Heart right ventricle (tissue), 16 donors: ENCODE data around the gene LAMA2. TPM values are rescaled to one million over a fixed set of nuclear protein-coding genes. Genes with fewer than 3 reads are reported as not detected.

ENCODE experiments used
- ATAC-seq, 8 donors: fragments of 200-7000 bp; cut with Tn5 transposase; one replicate each; pipeline ENCODE4 v1.9.1; 2020; ENCODE audit warnings: mild to moderate bottlenecking in 8 of 8, moderate library complexity in 8 of 8, moderate number of reproducible peaks in 1 of 8
- DNase-seq, 2 donors: peaks; one replicate each; pipeline ENCODE4 v3.0.0-alpha.2; 2020
- H3K27ac ChIP-seq, 10 donors: fragments of 200-600 bp; sonication (generic) in 2 of 10; one replicate each; pipeline versions ENCODE4 v1.5.0 to v1.8.0; 2020 to 2022; ENCODE audit warnings: mild to moderate bottlenecking in 3 of 10
- H3K27me3 ChIP-seq, 7 donors: fragments of 200-600 bp; one replicate each; pipeline ENCODE4 v1.8.0; 2021 to 2022; ENCODE audit warnings: mild to moderate bottlenecking in 2 of 7
- H3K36me3 ChIP-seq, 9 donors: fragments of 200-600 bp; sonication (generic) in 1 of 9; one replicate each; pipeline versions ENCODE4 v1.5.0 to v1.8.0; 2020 to 2022; ENCODE audit warnings: mild to moderate bottlenecking in 2 of 9
- H3K4me1 ChIP-seq, 9 donors: fragments of 200-600 bp; sonication (generic) in 1 of 9; one replicate each; pipeline versions ENCODE4 v1.5.0 to v1.8.0; 2020 to 2022; ENCODE audit warnings: mild to moderate bottlenecking in 4 of 9
- H3K4me3 ChIP-seq, 10 donors: fragments of 200-600 bp; sonication (generic) in 2 of 10; one replicate each; pipeline versions ENCODE4 v1.5.0 to v1.8.0; 2020 to 2022; ENCODE audit warnings: mild to moderate bottlenecking in 7 of 10, moderate library complexity in 2 of 10
- H3K9me3 ChIP-seq, 11 donors: fragments of 200-600 bp in 10 of 11; sonication (generic) in 2 of 11; one replicate each; pipeline versions ENCODE4 v1.5.0 to v1.8.0; 2013 to 2022; ENCODE audit warnings: mild to moderate bottlenecking in 2 of 11, control low read depth in 1 of 11, moderate library complexity in 1 of 11
- WGBS, 2 donors: extraction: QIAGEN DNeasy Blood & Tissue Kit; methylation state at CpG; one replicate each; pipeline ENCODE4 v1.1.7; 2013; ENCODE audit warnings: inconsistent platforms in 1 of 2; 5-methylcytosine and 5-hydroxymethylcytosine counted together
- intact Hi-C, 10 donors: fragments of 100-400 bp; cut with DNase I; formaldehyde crosslinking; loops; one replicate each; pipeline versions ENCODE4 v1.11.1 to v1.14.2; 2022
- polyA plus RNA-seq, 2 donors: library from polyadenylated mRNA; stranded (reverse); fragments of 200-250 nt; gene quantifications; one replicate each; pipeline ENCODE4 v1.2.3, GENCODE V29; 2013
- total RNA-seq, 10 donors: library from RNA; stranded (reverse); fragmentation: NEBNext Ultra II Directional in 3 of 10; extraction: Animal tissue kit (Norgen Biotek cat#: 25700) in 3 of 10; gene quantifications; one replicate each; pipeline versions ENCODE4 v1.2.1 to v1.2.4, GENCODE V29; 2021 to 2023
- TF ChIP-seq, protein P1 (sequence below), 9 donors: fragments of 200-600 bp; sonication (generic) in 2 of 9; IDR thresholded peaks; one replicate each; pipeline versions ENCODE4 v1.5.0 to v1.8.0; 2021 to 2022; ENCODE audit warnings: antibody characterized with exemption in 9 of 9, mild to moderate bottlenecking in 5 of 9, moderate library complexity in 1 of 9
- donor health status: Arrhythmogenic right ventricular cardiomyopathy.
- donor health status: ischemic (EF 13 %, LVEDD 7.1; RV severe dilation, severe dysfunction).
- donor health status: healthy with polysubstance abuse.
- donor health status: DM: no; HTN: yes; CAD: no.
- donor health status: DM: no; HTN: no; CAD: no.
- donor health status: ischemic (EF 25% LVEDD 6.9; RV normal size, moderate dysfunction).
- donor health status: ischemic (EF 25% LVEDD 5.7; RV mildly dilated, moderate dysfunction).
- donor health status: healthy.
- donor health status: DM: yes; HTN: yes; CAD: no.
- donor health status: Ischemic cardiomyopathy.
- donor health status: ischemic (EF 35%, LVEDD 5.7; RV mildly dilated, moderate dysfunction).
- donor health status: nonischemic (EF 11% LVEDD 7.7; RV severe dilation, severe dysfunction).
- donor health status: DM: yes; HTN: yes; CAD: no.
- donor health status: PGD.
- donor health status: ischemic (EF 29% LVEDD 5.4; RV normal size, mild dysfunction).
- donor health status: nonischemic (EF 23%, LVEDD 6.1; RV moderate dilation, normal function).

The LAMA2 gene
- total and polyA plus RNA-seq, 12 donors = 31.1 to 293 (median 223) TPM

DNA sequence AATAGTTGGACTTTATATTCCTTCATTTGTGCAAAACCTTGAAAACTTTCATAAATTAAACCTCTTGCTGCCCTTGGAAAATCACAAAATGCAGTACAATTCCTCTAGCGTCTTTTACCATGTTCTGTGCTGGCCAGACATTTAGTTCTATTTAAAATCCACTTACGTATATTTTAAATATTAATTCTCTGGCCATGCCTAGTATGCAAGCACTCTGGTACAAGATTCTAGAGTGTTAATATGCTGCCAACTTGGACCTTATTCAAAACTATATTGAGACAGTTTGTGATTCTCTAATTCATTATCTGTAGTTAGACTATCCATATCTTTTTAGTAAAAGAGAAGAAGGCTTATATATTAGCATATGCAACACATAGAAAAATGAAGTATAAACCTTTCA lies 498.9 kb downstream of the LAMA2 start:
- TF ChIP-seq, protein P1, sequence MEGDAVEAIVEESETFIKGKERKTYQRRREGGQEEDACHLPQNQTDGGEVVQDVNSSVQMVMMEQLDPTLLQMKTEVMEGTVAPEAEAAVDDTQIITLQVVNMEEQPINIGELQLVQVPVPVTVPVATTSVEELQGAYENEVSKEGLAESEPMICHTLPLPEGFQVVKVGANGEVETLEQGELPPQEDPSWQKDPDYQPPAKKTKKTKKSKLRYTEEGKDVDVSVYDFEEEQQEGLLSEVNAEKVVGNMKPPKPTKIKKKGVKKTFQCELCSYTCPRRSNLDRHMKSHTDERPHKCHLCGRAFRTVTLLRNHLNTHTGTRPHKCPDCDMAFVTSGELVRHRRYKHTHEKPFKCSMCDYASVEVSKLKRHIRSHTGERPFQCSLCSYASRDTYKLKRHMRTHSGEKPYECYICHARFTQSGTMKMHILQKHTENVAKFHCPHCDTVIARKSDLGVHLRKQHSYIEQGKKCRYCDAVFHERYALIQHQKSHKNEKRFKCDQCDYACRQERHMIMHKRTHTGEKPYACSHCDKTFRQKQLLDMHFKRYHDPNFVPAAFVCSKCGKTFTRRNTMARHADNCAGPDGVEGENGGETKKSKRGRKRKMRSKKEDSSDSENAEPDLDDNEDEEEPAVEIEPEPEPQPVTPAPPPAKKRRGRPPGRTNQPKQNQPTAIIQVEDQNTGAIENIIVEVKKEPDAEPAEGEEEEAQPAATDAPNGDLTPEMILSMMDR (IDR thresholded peaks at IDR 0.05) = no peak
- Histone ChIP-seq H3K4me1 (peaks cover 0 to 20% (median 0%) of the 10 kb centered on the region in 9 donors), H3K27ac (peak overlapping the region in 2 of 10 donors; percentile 13), H3K9me3 (no peaks in the 10 kb centered on the region), H3K4me3 (no peak overlapping the region), H3K36me3 (peaks cover 0 to 65% (median 15%) of the 10 kb centered on the region in 9 donors), H3K27me3 (no peaks in the 10 kb centered on the region)
- intact Hi-C loops = no loop called here
- WGBS, 2 donors = 37 to 52% methylated on average over 2 of the region's 2 CpGs
- no peak for DNase-seq
- ATAC-seq = peak in 4 of 8 donors; percentile 38 to 69 (median 47)

GRCh38 chr6:129382916-129383315 lies 500.0 kb downstream of the LAMA2 start:
- Histone ChIP-seq H3K9me3 (no peaks in the 10 kb centered on the region), H3K4me3 (no peak overlapping the region), H3K27me3 (no peaks in the 10 kb centered on the region), H3K36me3 (peaks cover 0 to 69% (median 24%) of the 10 kb centered on the region in 9 donors), H3K4me1 (peaks cover 0 to 20% (median 0%) of the 10 kb centered on the region in 9 donors), H3K27ac (no peak overlapping the region)
- 93% methylated on average over 7 of the region's 7 CpGs for WGBS, 2 donors
- TF ChIP-seq, protein P1 (IDR thresholded peaks at IDR 0.05) = no peak
- intact Hi-C loops = no loop called here
- ATAC-seq (no peak), DNase-seq (no peak)

DNA sequence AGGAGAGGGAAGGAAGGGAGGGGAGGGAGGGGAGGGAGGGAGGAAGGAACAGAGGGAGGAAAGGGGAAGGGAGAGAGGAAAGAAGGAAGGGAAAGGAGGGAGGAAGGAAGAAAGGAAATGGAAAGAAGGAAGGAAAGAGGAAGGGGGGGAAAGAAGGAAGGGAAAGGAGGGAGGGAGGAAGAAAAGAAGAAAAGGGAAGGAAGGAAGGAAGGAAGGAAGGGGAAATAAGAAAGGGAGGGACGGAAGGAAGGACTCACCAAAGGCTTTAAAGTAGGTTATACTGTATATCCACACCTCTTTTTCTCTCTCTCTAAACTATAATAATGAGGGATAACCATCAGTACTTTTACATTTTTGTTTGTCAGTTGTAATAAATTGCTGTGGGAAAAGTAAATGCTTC lies 502.2 kb downstream of the LAMA2 start:
- no peaks in the 10 kb centered on the region for H3K27me3 ChIP-seq
- 89 to 92% methylated on average over 1 of the region's 1 CpG for WGBS, 2 donors
- peaks cover 0 to 76% (median 24%) of the 10 kb centered on the region in 9 donors for H3K36me3 ChIP-seq
- intact Hi-C loops = no loop called here
- no peak for DNase-seq
- H3K4me3 ChIP-seq = no peak overlapping the region
- no peaks in the 10 kb centered on the region for H3K9me3 ChIP-seq
- H3K4me1 ChIP-seq = peaks cover 0 to 22% (median 0%) of the 10 kb centered on the region in 9 donors
- H3K27ac ChIP-seq = no peak overlapping the region
- TF ChIP-seq, protein P1 (IDR thresholded peaks at IDR 0.05) = no peak
- ATAC-seq = no peak

- DNase-seq (no peak), ATAC-seq (peak in 3 of 8 donors; percentile 28 to 54 (median 43))
- TF ChIP-seq, protein P1 (IDR thresholded peaks at IDR 0.05) = no peak
- WGBS, 2 donors = 18 to 49% methylated on average over 2 of the region's 2 CpGs
- Histone ChIP-seq H3K27me3 (no peaks in the 10 kb centered on the region), H3K27ac (peak overlapping the region in 3 of 10 donors; percentile 6 to 30 (median 9)), H3K36me3 (peaks cover 0 to 99% (median 20%) of the 10 kb centered on the region in 9 donors), H3K4me3 (no peak overlapping the region), H3K9me3 (no peaks in the 10 kb centered on the region), H3K4me1 (peaks cover 0 to 19% (median 4%) of the 10 kb centered on the region in 9 donors)
- intact Hi-C loops = no loop called here
Measured at GRCh38 chr6:129390900-129391299, 508.0 kb downstream of the LAMA2 start.
